Ishikawa (cell line): ENCODE measurements around the gene SEMA6A.
A peak's percentile ranks its signal among the peaks of the same experiment; 100 is the strongest.

Experiments
- CEBPB ChIP-seq: IDR thresholded peaks from 2 replicates; pipeline ENCODE4 v1.6.1; 2012
- CREB1 ChIP-seq: IDR thresholded peaks from 2 replicates; pipeline ENCODE4 v1.6.1; 2012; ENCODE audit warnings: low read depth
- EGR1 ChIP-seq: IDR thresholded peaks from 2 replicates; pipeline ENCODE4 v1.6.1; 2012
- EP300 ChIP-seq: IDR thresholded peaks from 2 replicates; pipeline ENCODE4 v1.6.1; 2012; ENCODE audit warnings: borderline replicate concordance
- FOXM1 ChIP-seq: IDR thresholded peaks from 2 replicates; pipeline ENCODE4 v1.6.1; 2012; ENCODE audit warnings: low read depth, borderline replicate concordance
- MAX ChIP-seq: IDR thresholded peaks from 2 replicates; pipeline ENCODE4 v1.6.1; 2012
- NFIC ChIP-seq: IDR thresholded peaks from 2 replicates; pipeline ENCODE4 v1.6.1; 2012
- RAD21 ChIP-seq: IDR thresholded peaks from 2 replicates; pipeline ENCODE4 v1.6.1; 2012; ENCODE audit warnings: low read depth
- REST ChIP-seq: IDR thresholded peaks from 2 replicates; pipeline ENCODE4 v1.6.1; 2012; ENCODE audit warnings: low read depth, mild to moderate bottlenecking
- TAF1 ChIP-seq: IDR thresholded peaks from 2 replicates; pipeline ENCODE4 v1.6.1; 2012; ENCODE audit warnings: low read depth, mild to moderate bottlenecking
- TCF12 ChIP-seq: IDR thresholded peaks from 2 replicates; pipeline ENCODE4 v1.6.1; 2012; ENCODE audit warnings: low read depth
- TEAD4 ChIP-seq: IDR thresholded peaks from 2 replicates; pipeline ENCODE4 v1.6.1; 2012
- USF1 ChIP-seq: IDR thresholded peaks from 2 replicates; pipeline ENCODE4 v1.6.1; 2012
- YY1 ChIP-seq: IDR thresholded peaks from 2 replicates; pipeline ENCODE4 v1.6.1; 2012; ENCODE audit warnings: low read depth
- ZBTB7A ChIP-seq: IDR thresholded peaks from 2 replicates; pipeline ENCODE4 v1.6.1; 2012; ENCODE audit warnings: low read depth

SEMA6A gene

DNA sequence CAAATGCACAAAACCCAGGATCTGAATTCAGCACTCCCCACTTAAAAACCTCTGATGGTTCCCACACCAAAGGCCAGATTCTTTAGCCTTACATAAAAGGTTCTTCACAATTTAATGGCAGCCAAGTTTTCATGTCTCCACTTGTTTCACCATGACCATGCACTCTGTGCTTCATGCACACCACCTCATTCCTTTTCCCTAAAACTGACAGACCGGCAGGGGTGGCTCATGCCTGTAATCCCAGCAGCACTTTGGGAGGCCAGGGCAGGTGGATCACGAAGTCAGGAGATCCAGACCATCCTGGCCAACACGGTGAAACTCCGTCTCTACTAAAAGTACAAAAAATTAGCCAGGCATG lies 150.4 kb downstream of the SEMA6A start:
- TF ChIP-seq USF1 (no peak), RAD21 (no peak)

- TF ChIP-seq EGR1 (no peak), REST (peak; percentile 55; the same call in 1 of the 2 replicates)
Observed at GRCh38 chr5:116423587-116424257, 150.9 kb downstream of the SEMA6A start.

- TF ChIP-seq TAF1 (no peak), EGR1 (no peak), USF1 (no peak), CREB1 (no peak), ZBTB7A (no peak), CEBPB (no peak), MAX (no peak), FOXM1 (no peak), TCF12 (no peak), TEAD4 (no peak), YY1 (no peak), EP300 (no peak), REST (no peak), RAD21 (no peak), NFIC (no peak)
Observed at GRCh38 chr5:116423141-116423540, 151.5 kb downstream of the SEMA6A start.

- TF ChIP-seq CREB1 (no peak), TCF12 (no peak), EP300 (no peak), MAX (no peak), TAF1 (no peak), EGR1 (no peak), CEBPB (no peak), ZBTB7A (no peak), USF1 (no peak), NFIC (no peak), YY1 (no peak), REST (no peak), TEAD4 (no peak), RAD21 (no peak), FOXM1 (no peak)
Observed at GRCh38 chr5:116421080-116421629, 153.5 kb downstream of the SEMA6A start.
